ENCODE measurements around the gene GPR158.

GPR158 gene

DNA sequence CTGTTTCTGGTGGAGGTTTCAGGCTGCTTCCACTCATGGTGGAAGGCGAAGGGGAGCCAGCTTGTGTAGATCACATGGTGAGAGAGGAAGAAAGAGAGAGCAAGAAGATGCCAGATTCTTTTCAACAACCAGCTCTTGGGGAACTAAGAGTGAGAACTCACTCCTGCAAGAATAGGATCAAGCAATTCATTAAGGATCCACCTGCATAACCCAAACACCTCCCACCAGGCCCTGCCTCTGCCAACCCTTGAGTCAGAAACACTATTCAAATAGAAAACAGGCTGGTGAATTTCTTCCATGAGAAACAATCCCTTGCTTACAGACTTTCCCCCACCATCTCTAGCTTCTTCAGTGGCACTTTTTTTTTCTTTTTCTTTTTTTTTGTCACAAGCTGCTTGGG lies 317.2 kb downstream of the GPR158 start:
- H3K27ac ChIP-seq = no peak overlapping the region
- TF ChIP-seq ZFX (IDR thresholded peaks at IDR 0.05; ENCODE audit: borderline replicate concordance) (no peak), CTCF (IDR thresholded peaks at IDR 0.05) (no peak)

GRCh38 chr10:25492680-25493079 lies 317.9 kb downstream of the GPR158 start:
- H3K27ac ChIP-seq = no peak overlapping the region
- no peak for TF ChIP-seq ZFX (IDR thresholded peaks at IDR 0.05; ENCODE audit: borderline replicate concordance)
- TF ChIP-seq CTCF (IDR thresholded peaks at IDR 0.05) = no peak

DNA sequence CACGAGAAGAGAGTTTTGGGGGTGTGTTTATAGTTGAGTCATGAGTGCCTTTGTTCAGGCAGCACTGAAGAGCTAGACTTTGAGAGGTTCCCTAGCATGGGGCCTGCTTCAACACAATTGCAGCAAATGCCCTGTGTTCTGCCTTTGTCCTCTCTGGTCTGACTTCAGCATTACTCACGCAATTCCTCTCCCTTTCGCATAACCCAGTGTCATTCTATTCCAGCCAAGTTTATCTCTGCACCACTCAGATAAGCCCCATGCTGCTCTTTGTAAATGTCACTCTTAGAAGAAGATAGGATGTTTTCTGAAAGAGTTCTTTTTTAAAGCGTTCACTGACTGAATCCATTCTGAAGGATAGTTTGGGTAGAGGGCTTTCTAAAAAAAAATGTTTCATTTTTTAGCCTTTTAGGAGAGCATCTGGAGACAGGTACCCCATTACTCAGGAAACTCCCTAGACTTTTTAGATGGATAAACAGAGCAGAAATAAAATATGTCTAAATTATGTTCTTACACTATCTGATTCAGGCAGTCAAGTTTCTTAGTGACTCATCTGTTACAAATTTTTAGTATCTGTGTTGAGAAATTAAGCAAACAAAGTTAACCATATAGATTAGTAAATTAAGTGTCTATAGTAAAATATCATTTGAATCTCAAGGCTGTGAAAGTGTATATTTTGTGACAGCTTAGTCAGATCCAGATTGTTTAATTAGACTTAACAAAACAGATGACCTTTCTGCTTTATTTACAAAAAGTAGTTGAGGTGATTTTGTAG lies 318.5 kb downstream of the GPR158 start:
- H3K27ac ChIP-seq = no peak overlapping the region
- TF ChIP-seq CTCF (IDR thresholded peaks at IDR 0.05) = no peak
- TF ChIP-seq ZFX (IDR thresholded peaks at IDR 0.05; ENCODE audit: borderline replicate concordance) = no peak

- TF ChIP-seq ZFX (IDR thresholded peaks at IDR 0.05; ENCODE audit: borderline replicate concordance) = no peak
- TF ChIP-seq CTCF (IDR thresholded peaks at IDR 0.05) = no peak
Observed at GRCh38 chr10:25497246-25497645, 322.4 kb downstream of the GPR158 start.

GRCh38 chr10:25498645-25499044 lies 323.8 kb downstream of the GPR158 start:
- H3K27ac ChIP-seq = no peak overlapping the region
- TF ChIP-seq CTCF (IDR thresholded peaks at IDR 0.05) = no peak
- no peak for TF ChIP-seq ZFX (IDR thresholded peaks at IDR 0.05; ENCODE audit: borderline replicate concordance)

More at GRCh38 chr10:25497246-25497645, 322.4 kb downstream of the GPR158 start:
- H3K27ac ChIP-seq = no peak overlapping the region

- H3K27ac ChIP-seq = no peak overlapping the region
- TF ChIP-seq ZFX (IDR thresholded peaks at IDR 0.05; ENCODE audit: borderline replicate concordance) (no peak), CTCF (IDR thresholded peaks at IDR 0.05) (no peak)
Observed at GRCh38 chr10:25501912-25502311, 327.1 kb downstream of the GPR158 start.

DNA sequence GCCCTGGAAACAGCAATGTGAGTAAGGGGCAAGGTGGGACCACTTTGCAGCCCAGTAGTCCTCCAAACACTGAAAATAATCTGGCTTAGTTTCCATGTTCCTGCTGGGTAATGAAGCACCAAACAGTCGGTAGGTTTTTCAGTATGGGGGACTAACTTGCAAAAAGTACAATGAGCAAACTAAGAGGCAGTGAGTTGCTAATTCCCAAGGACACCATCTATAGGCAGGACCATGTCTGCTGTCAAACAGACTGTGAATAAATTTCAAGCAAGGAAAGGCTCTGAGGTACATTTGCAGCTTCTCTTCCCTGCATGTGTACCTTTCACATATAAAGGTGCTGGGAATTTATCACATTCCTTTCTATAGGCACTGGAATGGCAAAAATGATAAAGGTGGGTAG lies 327.7 kb downstream of the GPR158 start:
- TF ChIP-seq CTCF (IDR thresholded peaks at IDR 0.05) (no peak), ZFX (IDR thresholded peaks at IDR 0.05; ENCODE audit: borderline replicate concordance) (no peak)
- H3K27ac ChIP-seq = no peak overlapping the region
